ENCODE data around the gene LCE1F.

DNA sequence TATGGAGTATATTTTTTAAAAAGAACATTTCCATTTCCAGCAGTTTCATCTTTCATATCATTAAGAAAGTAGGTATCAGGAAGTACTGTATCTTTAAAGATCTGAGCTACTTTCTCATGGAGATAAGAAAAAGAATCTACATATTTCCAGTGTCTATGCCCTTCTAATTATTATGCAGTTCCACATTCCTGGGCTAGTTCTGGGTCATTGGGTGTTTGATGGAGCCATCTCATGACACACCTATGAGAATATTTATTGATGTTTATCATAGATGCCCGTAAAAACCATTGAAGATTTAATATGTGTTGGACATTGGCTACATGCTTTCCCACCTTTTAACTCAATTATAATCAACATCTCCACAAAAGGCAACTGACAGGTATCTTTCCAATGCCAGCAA, 46.0 kb upstream of the LCE1F start:
- TF ChIP-seq POLR2A (IDR thresholded peaks at IDR 0.05): no peak
- TF ChIP-seq, protein P1, sequence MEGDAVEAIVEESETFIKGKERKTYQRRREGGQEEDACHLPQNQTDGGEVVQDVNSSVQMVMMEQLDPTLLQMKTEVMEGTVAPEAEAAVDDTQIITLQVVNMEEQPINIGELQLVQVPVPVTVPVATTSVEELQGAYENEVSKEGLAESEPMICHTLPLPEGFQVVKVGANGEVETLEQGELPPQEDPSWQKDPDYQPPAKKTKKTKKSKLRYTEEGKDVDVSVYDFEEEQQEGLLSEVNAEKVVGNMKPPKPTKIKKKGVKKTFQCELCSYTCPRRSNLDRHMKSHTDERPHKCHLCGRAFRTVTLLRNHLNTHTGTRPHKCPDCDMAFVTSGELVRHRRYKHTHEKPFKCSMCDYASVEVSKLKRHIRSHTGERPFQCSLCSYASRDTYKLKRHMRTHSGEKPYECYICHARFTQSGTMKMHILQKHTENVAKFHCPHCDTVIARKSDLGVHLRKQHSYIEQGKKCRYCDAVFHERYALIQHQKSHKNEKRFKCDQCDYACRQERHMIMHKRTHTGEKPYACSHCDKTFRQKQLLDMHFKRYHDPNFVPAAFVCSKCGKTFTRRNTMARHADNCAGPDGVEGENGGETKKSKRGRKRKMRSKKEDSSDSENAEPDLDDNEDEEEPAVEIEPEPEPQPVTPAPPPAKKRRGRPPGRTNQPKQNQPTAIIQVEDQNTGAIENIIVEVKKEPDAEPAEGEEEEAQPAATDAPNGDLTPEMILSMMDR (IDR thresholded peaks at IDR 0.05): no peak

All from Peyer's patch (tissue), 4 donors.